PC-3 (cell line): Measurements from ENCODE around the gene SERPIND1. TPM values are rescaled to one million over a fixed set of nuclear protein-coding genes. Genes with fewer than 3 reads are reported as not detected.

Source experiments
- ATAC-seq: fragments of 200-7000 bp; cut with Tn5 transposase; 2 replicates; pipeline ENCODE4 v1.9.1; 2020; ENCODE audit warnings: mild to moderate bottlenecking, moderate library complexity
- BruUV-seq: library from RNA; stranded (reverse); fragments of 400-500 nt; replicated peaks from 2 replicates; lab custom pipeline; 2021; lab: Mats Ljungman, UMichigan
- CTCF ChIA-PET: fragments of 300-600 bp; sonication (Branson Sonifier 250); formaldehyde crosslinking; loops from one replicate; lab custom pipeline; 2022; ENCODE audit warnings: antibody characterized with exemption; lab: Charles Lee
- POLR2A ChIA-PET: fragments of 300-600 bp; sonication (Branson Sonifier 250); formaldehyde crosslinking; loops from one replicate; lab custom pipeline; 2022; ENCODE audit warnings: antibody characterized with exemption; ENCODE audit not compliant: unreplicated experiment; lab: Charles Lee
- DNase-seq: peaks from one replicate; pipeline ENCODE4 v3.0.0-alpha.2; 2015
- H2AFZ ChIP-seq: fragments of 300-600 bp; sonication (generic); 2 replicates; pipeline ENCODE4 v1.6.0; 2016; ENCODE audit warnings: antibody characterized with exemption, low read length
- H3F3A ChIP-seq: fragments of 300-600 bp; sonication (generic); one replicate; pipeline ENCODE4 v1.6.0; 2017; ENCODE audit warnings: antibody characterized with exemption, low read length, control low read depth, mild to moderate bottlenecking; ENCODE audit not compliant: unreplicated experiment
- H3K27ac ChIP-seq: fragments of 300-600 bp; sonication (generic); 2 replicates; pipeline ENCODE4 v1.5.1; 2016; ENCODE audit warnings: mild to moderate bottlenecking, low read length
- H3K27me3 ChIP-seq: fragments of 300-600 bp; sonication (generic); 2 replicates; pipeline ENCODE4 v1.6.1; 2016; ENCODE audit warnings: low read length, mixed read lengths
- H3K36me3 ChIP-seq: fragments of 300-600 bp; sonication (generic); 2 replicates; pipeline ENCODE4 v1.6.1; 2016; ENCODE audit warnings: low read depth, mixed run types, low read length, mixed read lengths
- H3K4me1 ChIP-seq: fragments of 300-600 bp; sonication (generic); 2 replicates; pipeline ENCODE4 v1.5.1; 2016; ENCODE audit warnings: low read length; ENCODE audit not compliant: insufficient read depth
- H3K4me2 ChIP-seq: fragments of 300-600 bp; sonication (generic); 2 replicates; pipeline ENCODE4 v1.6.0; 2016; ENCODE audit warnings: low read length
- H3K4me3 ChIP-seq: fragments of 300-600 bp; sonication (generic); 2 replicates; pipeline ENCODE4 v1.5.1; 2016; ENCODE audit warnings: mild to moderate bottlenecking, low read length, mixed read lengths
- H3K79me2 ChIP-seq: fragments of 300-600 bp; sonication (generic); 2 replicates; pipeline ENCODE4 v1.6.1; 2017; ENCODE audit warnings: low read length, mixed read lengths
- H3K9ac ChIP-seq: fragments of 300-600 bp; sonication (generic); 2 replicates; pipeline ENCODE4 v1.6.0; 2016; ENCODE audit warnings: mild to moderate bottlenecking, low read length
- H3K9me2 ChIP-seq: fragments of 300-600 bp; sonication (generic); replicated peaks from 2 replicates; pipeline ENCODE4 v1.6.1; 2016; ENCODE audit warnings: mixed run types, low read length, mixed read lengths
- H3K9me3 ChIP-seq: fragments of 300-600 bp; sonication (generic); 2 replicates; pipeline ENCODE4 v1.6.1; 2016; ENCODE audit warnings: low read length, mixed read lengths
- H4K20me1 ChIP-seq: fragments of 300-600 bp; sonication (generic); 2 replicates; pipeline ENCODE4 v1.6.1; 2016; ENCODE audit warnings: low read length, mixed read lengths
- CTCF ChIP-seq: fragments of 300-600 bp; sonication (generic); conservative IDR thresholded peaks from 2 replicates; pipeline ENCODE4 v1.5.1; 2017; ENCODE audit warnings: antibody characterized with exemption, low read depth, mild to moderate bottlenecking, low read length
- EZH2 ChIP-seq: fragments of 300-600 bp; sonication (generic); IDR thresholded peaks from one replicate; pipeline ENCODE4 v1.6.1; 2017; ENCODE audit warnings: antibody characterized with exemption, mild to moderate bottlenecking, low read length; ENCODE audit not compliant: unreplicated experiment
- EZH2phosphoT487 ChIP-seq: fragments of 300-600 bp; sonication (generic); IDR thresholded peaks from 2 replicates; pipeline ENCODE4 v1.6.1; 2018; ENCODE audit warnings: mild to moderate bottlenecking, antibody characterized with exemption, low read length, borderline replicate concordance
- intact Hi-C: fragments of 100-400 bp; cut with micrococcal nuclease; formaldehyde crosslinking; loops from 2 replicates; pipeline ENCODE4 v1.9.0; 2023
- total RNA-seq: library from RNA; depleted of rRNA; stranded (reverse); fragments of >200 nt; gene quantifications from 2 replicates; pipeline ENCODE4 v1.2.3, GENCODE V29; 2014

SERPIND1 gene
- total RNA-seq, 1 experiment from 2014 or later = 2.9 TPM

- Histone ChIP-seq H4K20me1 (no peaks in the 10 kb centered on the region), H3K9me2 (no peaks in the 10 kb centered on the region), H3K4me1 (no peaks in the 10 kb centered on the region), H3K79me2 (no peaks in the 10 kb centered on the region), H3F3A (no peaks in the 10 kb centered on the region), H2AFZ (no peak overlapping the region), H3K27me3 (no peaks in the 10 kb centered on the region), H3K9ac (no peak overlapping the region), H3K36me3 (no peaks in the 10 kb centered on the region; the same call in 1 of the 2 replicates), H3K27ac (no peak overlapping the region), H3K9me3 (no peaks in the 10 kb centered on the region), H3K4me2 (no peak overlapping the region), H3K4me3 (no peak overlapping the region)
- DNase-seq = no peak
- intact Hi-C loops = no loop called here
- POLR2A ChIA-PET = no interaction called here
- ATAC-seq = no peak
- no TSS peak for BruUV-seq
- CTCF ChIA-PET = no interaction called here
- TF ChIP-seq EZH2phosphoT487 = no peak
- TF ChIP-seq EZH2 = no peak
- no peak for TF ChIP-seq CTCF
Measured at GRCh38 chr22:20792966-20793728, 19.2 kb downstream of the SERPIND1 start.

- intact Hi-C loops = no loop called here
- no peak overlapping the region for H2AFZ ChIP-seq
- H3K79me2 ChIP-seq = no peaks in the 10 kb centered on the region
- H4K20me1 ChIP-seq = no peaks in the 10 kb centered on the region
- no TSS peak for BruUV-seq
- H3K9ac ChIP-seq = no peak overlapping the region
- no peak overlapping the region for H3K4me3 ChIP-seq
- peaks cover 4% of the 10 kb centered on the region; the same call in 1 of the 2 replicates for H3K36me3 ChIP-seq
- no peaks in the 10 kb centered on the region for H3K4me1 ChIP-seq
- no peak for DNase-seq
- no peak overlapping the region for H3K4me2 ChIP-seq
- no peaks in the 10 kb centered on the region for H3K27me3 ChIP-seq
- TF ChIP-seq EZH2phosphoT487 = no peak
- no peak for TF ChIP-seq EZH2
- no peak for TF ChIP-seq CTCF
- H3K9me2 ChIP-seq = no peaks in the 10 kb centered on the region
- CTCF ChIA-PET = no interaction called here
- POLR2A ChIA-PET = no interaction called here
- no peaks in the 10 kb centered on the region for H3F3A ChIP-seq
- no peaks in the 10 kb centered on the region for H3K9me3 ChIP-seq
- no peak overlapping the region for H3K27ac ChIP-seq
- ATAC-seq = no peak
Measured at GRCh38 chr22:20793748-20794649, 20.1 kb downstream of the SERPIND1 start.
